Retinal pigment epithelial cell (primary cell): Measurements from ENCODE around the gene GBP6.
"Not testable (repeated sequence)": the region's sequence is repeated elsewhere in the genome, so short reads cannot be mapped to it uniquely, and the experiment has no call there.

Source experiments
- DNase-seq: peaks from one replicate; pipeline ENCODE4 v3.0.0-alpha.2; 2010; ENCODE audit warnings: low read depth
- H3K4me3 ChIP-seq: 2 replicates; pipeline ENCODE4 v1.5.1; 2011; ENCODE audit warnings: mild to moderate bottlenecking, low read length, control low read depth, moderate library complexity
- CTCF ChIP-seq: conservative IDR thresholded peaks from 2 replicates; pipeline ENCODE4 v1.5.1; 2011; ENCODE audit warnings: low read depth, low read length, control low read depth, inconsistent platforms

GBP6 gene

GRCh38 chr1:89396902-89397301 lies 33.0 kb downstream of the GBP6 start:
- H3K4me3 ChIP-seq: no peak overlapping the region
- no peak for TF ChIP-seq CTCF
- no peak for DNase-seq

DNA sequence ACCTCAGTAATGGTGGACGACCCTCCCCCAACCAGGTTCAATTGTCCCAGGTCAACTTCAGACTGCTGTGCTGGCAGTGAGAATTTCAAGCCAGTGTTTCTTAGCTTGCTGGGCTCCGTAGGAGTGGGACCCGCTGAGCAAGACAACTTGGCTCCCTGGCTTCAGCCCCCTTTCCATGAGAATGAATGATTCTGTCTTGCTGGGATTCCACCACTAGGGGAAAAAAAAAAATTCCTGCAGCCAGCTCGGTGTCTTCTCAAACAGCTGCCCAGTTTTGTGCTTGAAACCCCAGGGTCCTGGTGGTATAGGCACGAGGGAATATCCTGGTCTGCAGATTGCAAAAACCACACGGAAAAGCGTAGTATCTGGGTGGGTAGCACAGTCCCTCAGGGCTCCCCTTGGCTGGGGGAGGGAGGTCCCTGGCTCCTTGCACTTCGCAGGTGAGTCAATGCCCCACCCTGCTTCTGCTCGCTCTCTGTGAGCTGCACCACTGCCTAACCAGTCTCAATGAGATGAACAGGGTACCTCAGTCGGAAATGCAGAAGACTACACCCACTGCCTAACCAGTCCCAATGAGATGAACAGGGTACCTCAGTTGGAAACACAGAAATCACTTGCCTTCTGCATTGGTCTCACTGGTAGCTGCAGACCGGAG lies 41.5 kb downstream of the GBP6 start:
- no peak for DNase-seq
- no peak for TF ChIP-seq CTCF
- H3K4me3 ChIP-seq: no peak overlapping the region

GRCh38 chr1:89407360-89407759 lies 43.5 kb downstream of the GBP6 start:
- no peak for DNase-seq
- no peak overlapping the region for H3K4me3 ChIP-seq
- TF ChIP-seq CTCF: no peak

GRCh38 chr1:89407768-89408167 lies 43.9 kb downstream of the GBP6 start:
- not testable (repeated sequence) for H3K4me3 ChIP-seq, DNase-seq

DNA sequence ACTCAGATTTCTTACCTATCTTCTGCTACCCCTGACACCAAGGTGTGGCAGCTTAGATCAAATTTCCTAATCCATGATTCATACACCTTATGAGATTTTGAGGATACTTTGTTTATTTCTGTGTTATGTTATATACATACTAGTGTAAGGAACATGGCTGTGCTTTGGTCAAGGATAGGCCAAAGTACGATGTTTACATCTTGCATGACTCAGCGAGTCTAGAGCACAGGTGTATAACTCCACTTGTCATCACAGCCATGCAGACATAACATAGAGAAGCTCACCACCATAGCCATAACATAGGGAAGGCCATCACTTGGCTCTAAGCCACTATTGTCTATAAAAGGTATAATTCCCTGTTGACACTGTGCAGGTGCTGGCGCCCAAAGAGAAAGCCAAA lies 61.2 kb downstream of the GBP6 start:
- DNase-seq: no peak
- H3K4me3 ChIP-seq: no peak overlapping the region
- TF ChIP-seq CTCF: no peak

- DNase-seq: no peak
- H3K4me3 ChIP-seq: no peak overlapping the region
- TF ChIP-seq CTCF: no peak
These were observed 65.2 kb downstream of the GBP6 start for GRCh38 chr1:89429062-89429461.

DNA sequence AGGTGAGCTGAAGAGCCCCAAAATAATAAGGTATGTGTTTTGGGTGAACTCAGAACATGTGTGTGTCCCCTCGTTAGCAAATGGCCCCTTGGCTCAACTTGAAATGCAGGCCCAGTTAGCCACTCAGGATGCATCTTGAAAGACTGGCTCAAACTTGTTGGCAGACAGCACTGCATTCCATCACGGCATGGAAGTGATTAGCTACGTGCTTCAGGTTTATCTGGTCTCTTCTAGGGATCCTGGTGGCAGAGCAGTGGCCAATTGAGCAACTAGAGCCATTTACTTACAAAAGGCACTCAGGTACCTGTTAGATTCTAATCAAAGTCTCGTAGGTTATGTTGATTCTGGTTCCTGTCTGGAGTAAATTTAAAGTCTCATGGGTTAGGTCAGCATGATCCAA lies 65.8 kb downstream of the GBP6 start:
- DNase-seq, H3K4me3 ChIP-seq: not testable (repeated sequence)

DNA sequence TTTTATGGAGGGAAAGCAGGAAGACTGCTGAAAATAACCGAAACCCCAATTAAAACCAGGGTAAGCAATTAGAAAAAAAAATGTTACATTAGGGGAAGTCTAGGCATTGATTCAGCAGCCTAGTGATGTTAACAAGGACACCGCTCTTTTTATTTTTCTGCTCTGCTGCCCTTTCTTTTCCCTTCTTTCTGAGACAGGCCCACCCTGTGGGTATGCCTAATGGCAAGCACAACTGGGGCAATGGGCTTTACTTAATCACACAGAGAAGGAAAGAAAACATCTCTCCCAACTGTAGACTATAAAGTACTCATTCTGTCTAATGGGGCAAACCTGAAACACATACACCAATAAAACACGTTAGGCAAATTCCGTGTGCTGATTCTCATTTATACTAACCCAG lies 69.6 kb downstream of the GBP6 start:
- no peak for DNase-seq
- H3K4me3 ChIP-seq: no peak overlapping the region
- no peak for TF ChIP-seq CTCF

- DNase-seq, H3K4me3 ChIP-seq: not testable (repeated sequence)
These were observed 70.4 kb downstream of the GBP6 start for GRCh38 chr1:89434058-89434780.
